H54 (cell line): Measurements from ENCODE around the gene TUBGCP5.
"Not testable (repeated sequence)": the region's sequence is repeated elsewhere in the genome, so short reads cannot be mapped to it uniquely, and the experiment has no call there.

ENCODE experiments used
- DNase-seq: peaks from one replicate; pipeline ENCODE4 v3.0.0; 2011; ENCODE audit warnings: low spot score, mixed read lengths; ENCODE audit not compliant: insufficient read length
- FAIRE-seq: peaks from 3 replicates; lab custom pipeline; 2011; peaks lifted over from hg19 to GRCh38; lab: Jason Lieb, UNC
- POLR2A ChIP-seq: IDR thresholded peaks from 2 replicates; pipeline ENCODE4 v1.6.1; 2011; ENCODE audit warnings: low read depth, mild to moderate bottlenecking, low read length

The TUBGCP5 gene

DNA sequence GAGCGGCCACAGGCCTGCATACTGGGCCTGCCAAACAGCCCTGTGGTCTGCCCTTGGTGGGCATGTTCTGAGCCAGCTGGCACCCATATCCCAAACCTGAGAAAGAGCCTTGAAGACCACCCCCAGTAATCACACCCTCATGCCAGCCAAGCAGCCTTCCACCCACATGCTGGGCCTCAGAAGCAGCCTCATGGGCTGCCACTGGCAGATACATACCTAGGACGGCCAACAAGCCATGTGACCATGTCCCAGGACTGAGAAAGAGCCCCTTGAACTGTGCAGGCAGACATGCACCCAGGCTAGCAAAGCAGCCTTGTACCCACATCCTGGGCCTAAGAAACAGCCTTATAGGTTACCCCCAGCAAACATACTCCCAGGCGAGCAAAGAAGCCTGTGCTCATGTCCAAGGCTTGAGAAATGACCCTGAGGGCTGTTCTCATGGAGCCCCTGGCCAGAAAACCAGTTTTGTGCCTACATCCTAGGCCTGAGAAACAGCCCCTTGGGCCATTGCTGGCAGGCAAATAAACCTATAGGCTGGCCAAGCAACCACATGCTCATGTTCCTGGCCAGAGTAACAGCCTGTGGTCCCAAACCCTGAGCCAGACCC, 24.9 kb downstream of the TUBGCP5 start:
- no peak for TF ChIP-seq POLR2A
- no peak for FAIRE-seq
- no peak for DNase-seq

DNA sequence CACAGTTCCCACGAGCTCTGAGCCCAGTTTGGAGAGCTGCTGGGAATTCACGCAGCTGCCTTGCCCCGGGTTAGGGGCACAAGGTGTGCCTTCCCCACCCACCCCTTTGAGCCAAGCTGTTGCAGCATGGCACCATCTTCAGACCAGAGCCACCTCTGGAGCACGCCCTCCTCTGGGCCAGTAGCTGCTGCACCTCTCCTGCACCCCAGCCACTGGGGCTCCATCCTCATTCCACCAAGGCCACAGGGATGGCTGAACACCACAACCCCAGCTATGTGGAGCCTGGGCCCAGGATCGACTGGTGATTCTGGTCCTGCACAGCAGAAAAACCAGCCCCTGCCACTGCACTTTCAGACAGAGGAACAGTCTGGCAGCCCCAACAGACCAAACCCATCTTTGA, 25.7 kb downstream of the TUBGCP5 start:
- FAIRE-seq (no peak), DNase-seq (no peak)
- no peak for TF ChIP-seq POLR2A

DNA sequence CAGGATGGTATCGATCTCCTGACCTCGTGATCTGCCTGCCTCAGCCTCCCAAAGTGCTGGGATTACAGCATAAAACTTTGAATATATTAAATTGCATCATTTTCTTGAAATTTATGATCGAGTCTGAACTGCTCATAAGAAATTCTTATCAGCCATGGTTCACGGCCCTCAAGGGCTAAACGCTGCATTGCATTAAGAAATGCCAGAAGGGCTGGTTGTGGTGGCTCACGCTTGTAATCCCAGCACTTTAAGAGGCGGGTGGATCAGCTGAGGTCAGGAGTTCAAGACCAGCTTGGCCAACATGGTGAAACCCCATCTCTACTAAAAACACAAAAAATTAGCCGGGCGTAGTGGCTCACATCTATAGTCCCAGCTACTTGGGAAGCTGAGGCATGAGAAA, 26.8 kb downstream of the TUBGCP5 start:
- not testable (repeated sequence) for FAIRE-seq, DNase-seq

DNA sequence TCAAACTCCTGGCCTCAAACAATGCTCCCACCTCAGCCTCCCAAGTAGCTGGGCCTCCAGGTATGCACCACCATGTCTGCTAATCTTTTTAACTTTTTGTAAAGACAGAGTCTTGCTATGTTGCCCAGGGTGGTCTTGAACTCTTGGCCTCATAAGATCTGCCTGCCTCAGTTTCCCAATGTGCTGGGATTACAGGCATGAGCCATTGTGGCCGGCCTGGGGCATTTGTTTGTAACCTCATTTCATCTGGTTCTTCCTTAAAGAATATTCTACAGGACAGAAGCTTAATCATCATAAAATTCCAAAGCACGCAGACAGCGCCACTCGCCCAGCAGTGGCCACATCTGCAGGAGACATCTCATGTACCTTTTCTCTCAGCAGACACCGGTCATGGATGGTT, 35.6 kb downstream of the TUBGCP5 start:
- TF ChIP-seq POLR2A = no peak
- FAIRE-seq = no peak
- no peak for DNase-seq

DNA sequence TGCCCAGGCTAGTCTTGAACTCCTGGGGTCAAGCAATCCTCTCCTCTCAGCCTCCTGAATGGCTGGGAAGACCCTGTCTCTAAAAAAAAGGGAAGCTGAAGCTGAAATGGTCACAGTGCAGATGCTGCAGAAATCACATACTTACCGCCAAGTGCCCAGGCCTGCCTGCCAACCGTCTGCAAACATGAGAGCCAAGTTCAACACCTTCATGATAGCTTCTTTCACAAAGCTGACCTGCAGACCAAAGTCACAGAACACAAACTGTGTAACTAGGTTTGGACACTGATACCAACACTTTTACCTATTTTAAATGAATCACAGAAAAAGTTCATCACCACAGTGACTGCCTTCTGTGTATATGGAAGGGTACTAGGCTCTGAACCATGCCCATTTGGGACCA, 36.4 kb downstream of the TUBGCP5 start:
- no peak for DNase-seq
- no peak for FAIRE-seq
- TF ChIP-seq POLR2A = no peak

DNA sequence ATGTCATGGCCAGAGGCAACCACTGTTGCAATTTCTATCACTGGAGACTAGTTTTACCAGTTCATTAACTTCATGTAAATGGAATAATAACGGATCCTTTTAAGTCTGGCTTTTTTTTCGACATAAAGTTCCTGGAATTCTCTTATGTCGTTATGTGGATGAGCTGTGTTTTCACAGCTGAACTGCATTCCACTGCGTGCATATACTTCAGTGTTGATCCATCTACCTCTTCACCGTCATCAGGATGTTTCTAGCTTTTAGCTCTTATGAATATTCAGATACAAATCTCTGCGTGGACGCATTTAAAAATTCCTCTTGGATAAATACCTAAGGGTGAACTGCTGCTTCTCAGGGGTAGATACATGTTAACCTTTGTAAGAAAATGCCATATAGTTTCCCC, 43.6 kb downstream of the TUBGCP5 start:
- no peak for FAIRE-seq
- DNase-seq = no peak
- TF ChIP-seq POLR2A = no peak

DNA sequence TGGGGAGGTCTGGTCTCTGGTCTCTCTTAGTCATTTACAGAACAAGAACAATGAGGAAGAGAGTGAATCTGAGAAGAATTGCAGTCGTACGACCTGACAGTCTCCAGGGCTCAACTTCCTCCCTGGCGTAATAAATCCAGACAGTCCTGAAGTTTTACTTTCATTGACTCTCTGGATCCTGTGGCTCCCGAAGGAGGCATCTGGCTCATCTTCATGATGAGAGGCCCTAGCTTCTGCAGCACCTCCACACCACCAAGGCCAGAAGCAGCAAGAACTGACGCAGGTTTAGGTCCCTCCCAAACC, 47.4 kb downstream of the TUBGCP5 start:
- FAIRE-seq = no peak
- DNase-seq = no peak
- no peak for TF ChIP-seq POLR2A

DNA sequence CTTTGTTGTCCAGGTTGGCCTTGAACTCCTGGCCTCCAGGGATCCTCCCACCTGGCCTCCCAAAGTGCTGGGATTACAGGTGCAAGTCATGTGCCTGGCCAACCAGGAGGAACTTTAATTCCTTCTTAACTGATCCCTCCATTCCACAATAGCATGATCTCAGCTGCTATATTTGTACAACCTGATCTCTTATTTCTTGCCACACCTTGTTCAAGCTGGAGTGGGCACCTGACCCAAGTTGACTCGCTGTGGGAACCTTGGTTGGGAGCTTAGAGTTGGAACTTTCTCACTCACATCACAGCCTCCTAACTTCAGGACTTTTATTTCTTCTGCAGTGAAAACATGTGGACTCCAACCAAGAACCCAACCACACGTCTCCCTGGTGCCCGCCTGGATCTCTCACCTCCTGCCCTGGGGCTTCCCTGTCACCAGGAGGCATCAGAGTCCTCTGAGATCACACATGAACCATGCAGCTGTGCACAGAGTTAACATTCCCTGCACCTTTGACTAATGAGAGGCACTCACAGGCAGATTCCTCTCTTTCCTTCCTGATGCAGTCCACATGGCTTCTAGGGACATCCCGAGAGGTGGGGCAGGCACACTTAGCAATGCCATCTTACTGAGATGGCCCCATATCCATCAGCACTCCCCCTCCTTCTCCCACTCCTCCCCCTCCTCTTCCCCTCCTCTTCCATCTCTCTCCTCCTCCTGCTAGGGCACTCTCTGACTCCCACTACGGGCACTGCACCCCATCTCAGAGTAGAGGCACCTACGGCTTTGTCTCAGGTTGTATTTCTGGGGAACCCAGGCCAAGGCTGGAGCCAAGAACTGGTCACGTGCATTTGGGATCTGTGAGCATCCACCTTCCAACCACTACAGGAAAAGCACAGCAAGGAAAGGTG, 49.5 kb downstream of the TUBGCP5 start:
- DNase-seq (no peak), FAIRE-seq (no peak)
- TF ChIP-seq POLR2A = no peak

DNA sequence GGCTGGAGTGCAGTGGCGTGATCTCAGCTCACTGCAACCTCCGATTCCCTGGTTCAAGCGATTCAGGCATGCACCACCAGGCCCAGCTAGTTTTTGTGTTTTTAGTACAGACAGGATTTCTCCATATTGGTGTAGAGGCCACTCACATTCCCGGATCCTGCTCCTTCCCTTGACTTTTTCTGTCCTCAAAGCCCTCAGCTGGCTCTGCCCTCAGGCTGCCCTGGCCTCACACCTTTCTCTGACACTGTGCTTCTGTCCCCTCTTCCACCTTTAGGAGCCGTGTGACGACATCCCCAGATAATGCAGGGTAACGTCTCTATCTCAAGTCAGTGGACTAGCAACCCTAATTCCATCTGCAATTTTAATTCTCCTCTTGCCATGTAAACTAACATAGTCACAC, 50.6 kb downstream of the TUBGCP5 start:
- FAIRE-seq = no peak
- no peak for TF ChIP-seq POLR2A
- no peak for DNase-seq

DNA sequence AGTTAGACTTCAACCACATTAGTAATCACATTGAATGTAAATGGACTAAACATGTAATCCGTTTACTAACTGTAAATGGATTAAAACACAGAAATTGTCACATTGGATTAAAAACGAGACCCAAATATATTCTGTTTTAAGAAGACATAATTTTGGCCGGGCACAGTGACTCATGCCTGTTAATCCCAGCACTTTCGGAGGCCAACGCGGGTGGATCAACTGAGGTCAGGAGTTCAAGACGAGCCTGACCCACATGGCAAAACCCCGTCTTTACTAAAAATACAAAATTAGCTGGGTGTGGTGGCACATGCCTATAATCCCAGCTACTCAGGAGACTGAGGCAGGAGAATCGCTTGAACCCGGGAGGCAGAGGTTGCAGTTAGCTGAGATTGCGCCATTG, 57.4 kb downstream of the TUBGCP5 start:
- not testable (repeated sequence) for FAIRE-seq, DNase-seq

DNA sequence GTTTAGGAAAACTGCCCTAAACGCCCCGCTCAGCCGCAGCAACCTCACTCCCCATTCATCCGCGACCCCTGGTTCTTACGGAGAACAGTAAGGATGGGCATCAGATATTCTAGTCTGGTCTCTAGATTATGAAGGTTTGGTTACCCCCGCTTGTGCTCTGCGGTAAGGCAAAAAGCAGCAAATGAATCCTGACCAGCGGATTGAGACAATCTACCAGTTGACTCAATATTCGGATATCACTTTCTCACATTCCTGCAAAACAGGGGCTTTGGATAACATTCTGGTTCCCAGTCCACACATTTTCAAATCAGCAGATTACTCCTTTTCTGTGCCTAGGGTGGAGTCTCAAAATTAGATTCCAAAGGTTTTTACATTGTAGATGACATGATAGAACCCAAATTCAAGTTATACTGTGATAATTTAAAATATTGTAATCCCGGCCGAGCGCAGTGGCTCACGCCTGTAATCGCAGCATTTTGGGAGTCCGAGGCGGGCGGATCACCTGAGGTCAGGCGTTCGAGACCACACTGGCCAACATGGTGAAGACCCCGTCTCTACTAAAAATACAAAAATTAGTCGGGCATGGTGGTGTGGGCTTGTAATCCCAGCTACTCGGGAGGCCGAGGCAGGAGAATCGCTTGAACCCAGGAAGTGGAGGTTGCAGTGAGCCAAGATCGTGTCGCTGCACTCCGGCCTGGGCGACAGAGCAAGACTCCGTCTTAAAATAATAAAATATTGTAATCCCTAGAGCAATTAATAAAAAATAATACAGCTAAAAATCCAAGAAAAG, 58.1 kb downstream of the TUBGCP5 start:
- FAIRE-seq = no peak
- TF ChIP-seq POLR2A = no peak

DNA sequence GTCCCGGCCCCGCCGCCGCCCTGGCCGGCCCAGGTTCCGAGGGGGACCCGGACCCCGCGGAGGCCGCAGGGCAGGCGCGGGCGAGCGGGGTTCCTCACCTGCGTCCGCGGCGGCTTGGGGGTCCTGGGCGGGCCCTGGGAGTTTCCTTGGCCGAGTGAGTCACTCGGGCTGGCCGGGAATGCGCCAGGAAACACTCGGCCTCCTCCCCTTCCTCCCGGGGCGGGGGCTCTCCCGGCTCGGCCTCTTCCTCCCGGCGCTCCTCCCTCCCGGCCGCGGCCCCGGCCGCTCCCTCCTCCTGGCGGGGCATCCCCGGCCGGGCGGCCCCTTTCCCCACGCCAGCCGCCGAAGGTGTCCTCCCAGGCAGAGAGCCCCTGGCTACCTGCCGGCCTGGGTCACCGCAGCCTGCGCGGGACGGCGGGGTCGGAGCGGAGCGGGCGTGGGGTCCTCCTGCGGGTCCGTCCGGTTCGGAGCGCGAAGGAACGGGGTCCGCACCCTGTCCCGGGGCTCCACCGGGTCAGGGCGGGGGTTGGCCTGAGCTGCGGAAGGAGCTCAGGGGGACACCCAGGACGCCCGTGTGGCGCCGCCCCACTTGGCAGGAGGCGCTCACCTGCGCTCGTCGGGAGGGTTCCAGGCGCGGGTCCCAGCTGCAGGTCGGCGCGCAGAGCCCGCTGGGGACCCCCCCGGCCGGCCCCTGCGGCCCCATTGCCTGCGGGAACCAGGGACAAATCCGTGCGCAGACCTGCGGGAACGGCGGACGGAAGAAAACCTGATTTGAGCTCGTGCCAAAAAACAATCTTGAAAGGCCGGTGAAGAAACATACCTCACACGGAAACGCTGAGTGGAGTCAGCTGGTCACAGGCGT, 58.9 kb downstream of the TUBGCP5 start, which contains the start of gene CYFIP1:
Gene CYFIP1 (minus strand): TSS at position 180 of the 862 bp plus-strand sequence. CDS start 33,083 bp downstream, outside the sequence.
- peak; percentile 51; the same call in 1 of the 2 replicates for TF ChIP-seq POLR2A
- no peak for FAIRE-seq
- peak; percentile 94 for DNase-seq

More for the DNA sequence above, 58.1 kb downstream of the TUBGCP5 start:
- no peak for DNase-seq
